ENCODE data around the gene KTN1. TPM values are rescaled to one million over a fixed set of nuclear protein-coding genes. Genes with fewer than 3 reads are reported as not detected.

Gene KTN1
- total RNA-seq, 4 donors from 2014 or later: 114 to 165 (median 139) TPM

DNA sequence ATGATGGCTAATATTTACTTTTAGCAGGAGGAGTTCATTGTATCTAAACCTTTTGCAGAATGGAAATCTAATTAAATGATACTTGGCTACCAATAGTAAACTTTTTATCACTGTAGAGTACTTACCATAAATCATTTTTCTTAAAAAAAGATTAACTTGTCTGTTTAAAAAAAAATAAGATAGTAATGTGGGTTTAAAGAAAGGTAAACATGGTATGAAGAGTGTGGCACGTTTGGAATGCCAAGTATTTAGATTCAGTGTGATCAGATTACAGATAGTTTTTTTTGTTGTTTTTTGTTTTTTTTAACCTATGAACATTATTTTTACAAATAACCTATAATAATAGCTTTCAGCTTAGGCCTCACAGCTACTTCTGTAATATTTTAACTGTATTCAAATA lies 25.8 kb downstream of the KTN1 start:
- ATAC-seq (ENCODE audit: low FRiP score) (no peak), DNase-seq (ENCODE audit: low spot score) (no peak)
- TF ChIP-seq, protein P1, sequence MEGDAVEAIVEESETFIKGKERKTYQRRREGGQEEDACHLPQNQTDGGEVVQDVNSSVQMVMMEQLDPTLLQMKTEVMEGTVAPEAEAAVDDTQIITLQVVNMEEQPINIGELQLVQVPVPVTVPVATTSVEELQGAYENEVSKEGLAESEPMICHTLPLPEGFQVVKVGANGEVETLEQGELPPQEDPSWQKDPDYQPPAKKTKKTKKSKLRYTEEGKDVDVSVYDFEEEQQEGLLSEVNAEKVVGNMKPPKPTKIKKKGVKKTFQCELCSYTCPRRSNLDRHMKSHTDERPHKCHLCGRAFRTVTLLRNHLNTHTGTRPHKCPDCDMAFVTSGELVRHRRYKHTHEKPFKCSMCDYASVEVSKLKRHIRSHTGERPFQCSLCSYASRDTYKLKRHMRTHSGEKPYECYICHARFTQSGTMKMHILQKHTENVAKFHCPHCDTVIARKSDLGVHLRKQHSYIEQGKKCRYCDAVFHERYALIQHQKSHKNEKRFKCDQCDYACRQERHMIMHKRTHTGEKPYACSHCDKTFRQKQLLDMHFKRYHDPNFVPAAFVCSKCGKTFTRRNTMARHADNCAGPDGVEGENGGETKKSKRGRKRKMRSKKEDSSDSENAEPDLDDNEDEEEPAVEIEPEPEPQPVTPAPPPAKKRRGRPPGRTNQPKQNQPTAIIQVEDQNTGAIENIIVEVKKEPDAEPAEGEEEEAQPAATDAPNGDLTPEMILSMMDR (IDR thresholded peaks at IDR 0.05): no peak

DNA sequence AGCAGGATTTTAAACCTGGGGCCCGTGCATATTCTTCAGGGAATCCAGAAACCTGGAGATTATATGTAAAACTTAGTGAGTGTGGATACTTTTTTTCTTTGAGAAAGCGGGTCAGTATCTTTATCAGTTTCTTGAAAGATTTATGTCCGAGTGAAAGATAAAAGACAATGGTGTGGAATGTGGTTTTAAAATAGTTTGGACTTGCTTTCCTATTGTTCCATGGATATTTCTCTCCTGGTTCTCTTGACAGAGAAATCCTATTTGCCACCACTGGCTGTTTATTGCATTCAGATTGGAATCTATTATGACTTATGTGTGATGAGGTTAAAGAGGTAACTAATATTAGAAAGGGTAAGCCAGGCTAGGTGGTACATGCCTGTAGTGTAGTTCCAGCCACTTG lies 27.4 kb downstream of the KTN1 start:
- ATAC-seq (ENCODE audit: low FRiP score) (no peak), DNase-seq (ENCODE audit: low spot score) (no peak)
- TF ChIP-seq, protein P1 (IDR thresholded peaks at IDR 0.05): no peak

DNA sequence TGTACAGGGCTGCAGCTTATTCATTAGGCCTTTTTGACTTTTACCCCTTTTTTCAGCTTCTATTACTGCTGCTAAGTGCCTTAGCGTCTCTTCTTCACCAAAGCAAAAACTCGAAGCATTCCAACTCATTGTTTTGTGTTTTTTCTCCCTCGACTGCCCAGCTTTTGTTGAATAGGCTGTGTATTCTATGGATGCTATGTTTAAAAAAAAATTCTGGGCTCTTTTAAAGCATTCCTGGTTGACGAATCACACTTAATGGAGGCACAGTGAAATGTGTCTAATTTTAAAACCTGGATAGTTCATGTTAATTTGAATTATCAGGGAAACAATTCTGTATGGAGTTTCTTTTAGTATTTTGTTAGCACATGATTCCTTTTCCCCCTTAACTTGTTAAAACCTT lies 29.7 kb downstream of the KTN1 start:
- DNase-seq (ENCODE audit: low spot score) (no peak), ATAC-seq (ENCODE audit: low FRiP score) (no peak)
- TF ChIP-seq, protein P1 (IDR thresholded peaks at IDR 0.05): no peak

DNA sequence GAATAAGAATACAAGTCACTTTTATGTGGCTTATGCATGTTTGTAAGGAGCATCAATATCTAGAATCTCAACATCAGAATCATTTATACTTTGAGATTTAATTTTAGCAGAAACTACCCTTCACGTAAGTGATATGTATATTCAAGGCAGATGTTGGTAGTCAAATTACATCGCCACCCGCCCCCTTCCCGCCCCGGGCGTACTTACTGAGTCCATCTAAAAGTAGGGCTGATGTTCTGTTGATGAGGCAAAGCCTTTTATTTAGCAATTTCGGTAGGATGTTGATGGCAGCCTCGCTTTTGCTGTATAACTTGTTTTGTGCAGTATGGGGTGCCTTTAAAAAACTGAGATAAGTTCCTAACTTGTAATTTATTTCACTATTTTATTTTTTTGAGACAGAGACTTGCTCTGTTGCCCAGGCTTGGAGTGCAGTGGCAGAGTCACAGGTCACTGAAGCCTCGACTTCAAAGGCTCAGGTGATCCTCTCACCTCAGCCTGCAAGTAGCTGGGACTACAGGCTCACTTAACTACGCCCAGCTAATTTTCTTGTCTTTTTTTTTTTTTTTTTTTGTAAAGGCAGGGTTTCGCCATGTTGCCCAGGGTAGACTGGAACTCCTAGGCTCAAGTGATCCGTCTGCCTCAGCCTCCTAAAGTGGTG lies 30.8 kb downstream of the KTN1 start:
- TF ChIP-seq, protein P1 (IDR thresholded peaks at IDR 0.05): no peak
- DNase-seq (ENCODE audit: low spot score) (no peak), ATAC-seq (ENCODE audit: low FRiP score) (no peak)

DNA sequence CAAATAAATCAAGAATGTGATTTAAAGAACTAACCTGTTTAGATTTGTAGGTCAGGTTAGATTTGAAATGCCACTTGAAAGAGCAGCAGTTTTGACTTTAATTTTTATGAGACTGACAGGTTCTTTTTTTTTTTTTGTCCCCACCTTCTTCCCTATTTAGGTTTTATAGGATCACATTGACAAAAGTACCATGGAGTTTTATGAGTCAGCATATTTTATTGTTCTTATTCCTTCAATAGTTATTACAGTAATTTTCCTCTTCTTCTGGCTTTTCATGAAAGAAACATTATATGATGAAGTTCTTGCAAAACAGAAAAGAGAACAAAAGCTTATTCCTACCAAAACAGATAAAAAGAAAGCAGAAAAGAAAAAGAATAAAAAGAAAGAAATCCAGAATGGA lies 31.9 kb downstream of the KTN1 start:
- ATAC-seq (ENCODE audit: low FRiP score): no peak
- TF ChIP-seq, protein P1 (IDR thresholded peaks at IDR 0.05): no peak
- DNase-seq (ENCODE audit: low spot score): no peak

DNA sequence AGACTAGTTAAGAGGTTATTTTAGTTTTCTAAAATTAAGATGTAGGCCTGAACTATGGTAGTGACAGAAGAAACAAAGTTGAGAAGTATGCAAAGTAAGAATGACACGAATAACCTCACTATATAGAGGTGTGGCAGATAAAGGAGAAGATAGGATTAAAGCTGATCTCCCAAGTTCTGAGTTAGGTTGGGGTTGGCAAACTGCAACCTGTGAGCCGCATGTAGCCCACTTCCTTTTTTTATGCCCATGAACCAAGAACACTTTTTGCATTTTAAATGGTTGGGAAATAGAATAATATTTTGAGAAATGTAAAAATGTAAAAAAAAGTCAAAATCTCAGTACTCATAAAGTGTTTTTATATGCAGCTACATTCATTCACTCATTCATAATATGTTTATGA lies 34.3 kb downstream of the KTN1 start:
- TF ChIP-seq, protein P1 (IDR thresholded peaks at IDR 0.05): no peak
- ATAC-seq (ENCODE audit: low FRiP score): no peak

DNA sequence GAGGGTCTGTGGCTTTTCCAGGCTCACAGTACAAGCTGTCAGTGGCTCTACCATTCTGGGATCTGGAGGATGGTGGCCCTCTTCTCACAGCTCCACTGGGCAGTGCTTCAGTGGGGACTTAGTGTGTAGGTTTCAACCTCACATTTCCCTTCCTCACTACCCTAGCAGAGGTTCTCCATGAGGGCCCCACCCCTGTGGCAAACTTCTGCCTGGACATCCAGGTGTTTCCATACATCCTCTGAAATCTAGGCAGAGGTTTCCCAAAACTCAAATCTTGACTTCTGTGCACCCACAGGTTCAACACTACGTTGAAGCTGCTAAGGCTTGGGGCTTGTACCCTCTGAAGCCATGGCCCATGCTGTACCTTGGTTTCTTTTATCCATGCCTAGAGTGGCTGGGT lies 40.3 kb downstream of the KTN1 start:
- TF ChIP-seq, protein P1 (IDR thresholded peaks at IDR 0.05): no peak
- DNase-seq (ENCODE audit: low spot score): no peak
- no peak for ATAC-seq (ENCODE audit: low FRiP score)

More for the DNA sequence above, 34.3 kb downstream of the KTN1 start:
- no peak for DNase-seq (ENCODE audit: low spot score)

Measured in omental fat pad (tissue), 4 donors.